ENCODE data around the gene JMJD8. TPM values are rescaled to one million over a fixed set of nuclear protein-coding genes. Genes with fewer than 3 reads are reported as not detected.

Gene JMJD8
- total and polyA plus RNA-seq, 8 donors: 41.7 to 72.6 (median 45.5) TPM

DNA sequence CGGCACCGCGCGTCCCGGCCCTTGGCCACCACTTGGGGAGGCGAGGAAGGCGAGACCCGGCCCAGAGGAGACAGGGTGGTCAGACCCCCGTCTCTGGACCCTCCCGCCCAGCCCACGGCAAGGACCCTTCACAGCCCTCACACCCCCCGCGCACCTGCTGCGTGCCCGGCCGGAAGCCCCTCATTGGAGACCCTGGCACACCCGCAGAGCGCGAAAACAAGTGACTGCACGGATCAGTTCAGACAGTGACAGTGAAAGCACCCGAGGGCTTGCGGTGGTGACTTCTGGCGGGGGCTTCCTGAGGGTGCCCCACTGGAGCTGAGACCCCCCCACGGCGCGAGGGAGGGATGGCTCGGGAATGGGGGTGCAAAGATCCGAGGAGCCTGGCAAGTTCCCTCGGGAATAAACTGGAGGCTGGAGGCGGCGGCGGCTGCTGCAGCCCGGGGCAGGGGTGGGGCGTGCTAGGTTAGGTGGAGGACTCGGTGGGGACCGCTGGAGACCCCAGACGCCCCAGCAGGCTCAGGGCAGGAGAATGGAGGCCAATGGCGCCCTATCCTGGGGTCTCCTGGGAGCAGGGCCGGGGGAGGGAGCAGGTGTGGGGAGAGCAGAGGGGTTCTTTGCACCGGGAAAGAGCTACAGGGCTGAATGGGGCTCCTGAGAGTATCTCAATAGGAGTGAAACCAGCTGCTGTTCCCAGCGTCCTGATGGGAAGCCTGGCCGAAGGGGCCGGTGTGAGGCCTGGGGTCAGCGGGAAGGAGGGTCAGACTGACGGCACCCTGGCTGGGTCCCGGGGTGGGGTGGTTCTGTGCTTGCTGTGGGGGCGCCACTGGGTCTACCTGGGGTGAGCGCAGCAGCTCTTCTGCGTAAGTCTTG, 22.3 kb upstream of the JMJD8 start:
- no peak overlapping the region for H3K27ac ChIP-seq
- H3K9me3 ChIP-seq: no peaks in the 10 kb centered on the region
- no peaks in the 10 kb centered on the region for H3K4me1 ChIP-seq
- no peak overlapping the region for H3K4me3 ChIP-seq
- no peak for ATAC-seq
- DNase-seq: no peak
- no peaks in the 10 kb centered on the region for H3K36me3 ChIP-seq
- intact Hi-C loops (cut with DNase I): no loop called here
- peaks cover 64 to 99% of the 10 kb centered on the region in 2 donors for H3K27me3 ChIP-seq
- no peak for TF ChIP-seq CTCF (IDR thresholded peaks at IDR 0.05)

- no peaks in the 10 kb centered on the region for H3K9me3 ChIP-seq
- no peak for TF ChIP-seq CTCF (IDR thresholded peaks at IDR 0.05)
- ATAC-seq: no peak
Observed at GRCh38 chr16:705431-706188, 21.5 kb upstream of the JMJD8 start, which contains the start of gene FBXL16. FBXL16 (minus strand) TSS chr16:705801; CDS start chr16:697405, 8,396 bp downstream.

GRCh38 chr16:704552-705380, 20.6 kb upstream of the JMJD8 start:
- Histone ChIP-seq H3K4me1 (no peaks in the 10 kb centered on the region), H3K4me3 (no peak overlapping the region), H3K36me3 (no peaks in the 10 kb centered on the region), H3K9me3 (no peaks in the 10 kb centered on the region), H3K27ac (no peak overlapping the region), H3K27me3 (peaks cover 67 to 99% of the 10 kb centered on the region in 2 donors)
- no peak for TF ChIP-seq CTCF (IDR thresholded peaks at IDR 0.05)
- intact Hi-C loops (cut with DNase I): no loop called here
- ATAC-seq: no peak
- DNase-seq: no peak

More at GRCh38 chr16:705431-706188, 21.5 kb upstream of the JMJD8 start, which contains the start of gene FBXL16:
- Histone ChIP-seq H3K36me3 (no peaks in the 10 kb centered on the region), H3K4me3 (no peak within 1 kb of the TSS), H3K27ac (no peak within 1 kb of the TSS), H3K27me3 (peaks cover 66 to 99% of the 10 kb centered on the region in 2 donors), H3K4me1 (no peaks in the 10 kb centered on the region)
- DNase-seq: no peak
- intact Hi-C loops (cut with DNase I): no loop called here

- H3K4me1 ChIP-seq: no peaks in the 10 kb centered on the region
- TF ChIP-seq CTCF (IDR thresholded peaks at IDR 0.05): no peak
- ATAC-seq: no peak
- intact Hi-C loops (cut with DNase I): no loop called here
- H3K9me3 ChIP-seq: no peaks in the 10 kb centered on the region
- no peak overlapping the region for H3K27ac ChIP-seq
- no peak overlapping the region for H3K4me3 ChIP-seq
- DNase-seq: no peak
- H3K27me3 ChIP-seq: peaks cover 70 to 99% of the 10 kb centered on the region in 2 donors
- H3K36me3 ChIP-seq: no peaks in the 10 kb centered on the region
Observed at GRCh38 chr16:704047-704446, 19.9 kb upstream of the JMJD8 start.

All from left lung (tissue), 10 donors.